GM12865 (cell line): ENCODE data around the gene ABCF2.
A peak's percentile ranks its signal among the peaks of the same experiment; 100 is the strongest.

Source experiments
- DNase-seq: peaks from one replicate; pipeline ENCODE4 v3.0.0; 2010; ENCODE audit warnings: low read depth
- H3K4me3 ChIP-seq: 2 replicates; pipeline ENCODE4 v1.5.1; 2011; ENCODE audit warnings: mild to moderate bottlenecking, low read depth, low read length, control low read depth
- CTCF ChIP-seq: IDR thresholded peaks from 2 replicates; pipeline ENCODE4 v1.5.1; 2011; ENCODE audit warnings: low read length, control low read depth, low read depth, inconsistent platforms; ENCODE audit not compliant: insufficient read depth; ENCODE audit errors: missing control alignments

ABCF2 gene

GRCh38 chr7:151249034-151249731, 22.2 kb upstream of the ABCF2 start:
- peak; percentile 25 for DNase-seq
- no peak overlapping the region for H3K4me3 ChIP-seq
- no peak for TF ChIP-seq CTCF

- no peak for TF ChIP-seq CTCF
- no peak for DNase-seq
- no peak within 1 kb of the TSS for H3K4me3 ChIP-seq
These were observed 21.5 kb upstream of the ABCF2 start, which contains the start of gene SMARCD3 for GRCh38 chr7:151248346-151249033. Gene SMARCD3 (minus strand): TSS chr7:151248694. CDS start chr7:151248562, 132 bp downstream.

GRCh38 chr7:151247611-151248345, 20.8 kb upstream of the ABCF2 start:
- no peak for DNase-seq
- no peak for TF ChIP-seq CTCF
- H3K4me3 ChIP-seq = no peak overlapping the region

GRCh38 chr7:151246851-151247580, 20.0 kb upstream of the ABCF2 start:
- no peak for TF ChIP-seq CTCF
- H3K4me3 ChIP-seq = no peak overlapping the region
- DNase-seq = no peak

GRCh38 chr7:151246102-151246850, 19.3 kb upstream of the ABCF2 start:
- TF ChIP-seq CTCF = no peak
- H3K4me3 ChIP-seq = no peak overlapping the region

More at GRCh38 chr7:151246102-151246850, 19.3 kb upstream of the ABCF2 start:
- DNase-seq = no peak
